ENCODE measurements around the gene MCM3.

DNA sequence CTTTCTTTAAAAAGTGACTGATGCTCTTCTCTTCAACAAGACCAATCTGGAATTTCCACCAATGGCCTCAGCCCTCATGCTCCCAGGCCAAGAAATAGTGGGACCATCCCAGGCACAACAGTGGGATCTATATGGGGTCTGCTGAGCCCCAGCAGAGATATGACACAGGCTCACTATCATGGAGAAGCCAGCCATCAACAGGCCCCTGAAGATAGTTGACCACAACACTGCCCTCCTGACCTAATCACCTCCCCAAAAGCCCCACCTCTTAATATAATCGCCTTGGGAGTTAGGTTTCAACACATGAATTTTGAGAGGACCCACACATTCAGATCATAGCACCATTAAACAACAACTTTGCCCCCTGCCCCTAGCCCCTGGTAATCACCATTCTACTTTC lies 16.8 kb upstream of the MCM3 start:
- no peak for TF ChIP-seq POLR2A (IDR thresholded peaks at IDR 0.05)
- TF ChIP-seq, protein P1, sequence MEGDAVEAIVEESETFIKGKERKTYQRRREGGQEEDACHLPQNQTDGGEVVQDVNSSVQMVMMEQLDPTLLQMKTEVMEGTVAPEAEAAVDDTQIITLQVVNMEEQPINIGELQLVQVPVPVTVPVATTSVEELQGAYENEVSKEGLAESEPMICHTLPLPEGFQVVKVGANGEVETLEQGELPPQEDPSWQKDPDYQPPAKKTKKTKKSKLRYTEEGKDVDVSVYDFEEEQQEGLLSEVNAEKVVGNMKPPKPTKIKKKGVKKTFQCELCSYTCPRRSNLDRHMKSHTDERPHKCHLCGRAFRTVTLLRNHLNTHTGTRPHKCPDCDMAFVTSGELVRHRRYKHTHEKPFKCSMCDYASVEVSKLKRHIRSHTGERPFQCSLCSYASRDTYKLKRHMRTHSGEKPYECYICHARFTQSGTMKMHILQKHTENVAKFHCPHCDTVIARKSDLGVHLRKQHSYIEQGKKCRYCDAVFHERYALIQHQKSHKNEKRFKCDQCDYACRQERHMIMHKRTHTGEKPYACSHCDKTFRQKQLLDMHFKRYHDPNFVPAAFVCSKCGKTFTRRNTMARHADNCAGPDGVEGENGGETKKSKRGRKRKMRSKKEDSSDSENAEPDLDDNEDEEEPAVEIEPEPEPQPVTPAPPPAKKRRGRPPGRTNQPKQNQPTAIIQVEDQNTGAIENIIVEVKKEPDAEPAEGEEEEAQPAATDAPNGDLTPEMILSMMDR (IDR thresholded peaks at IDR 0.05): no peak

Data from testis (tissue), 2 donors.